Subcutaneous abdominal adipose tissue (tissue), 5 donors: ENCODE measurements around the gene CCN2.

ENCODE experiments used
- H3K27ac ChIP-seq: one replicate; pipeline ENCODE4 v1.7.0; 2013; ENCODE audit warnings: low read depth, mild to moderate bottlenecking, inconsistent platforms, low read length, moderate library complexity
- H3K27me3 ChIP-seq, 5 donors: one replicate each; pipeline ENCODE4 v1.7.0; 2013; ENCODE audit warnings: low read length in 5 of 5, inconsistent platforms in 1 of 5; ENCODE audit not compliant: control insufficient read depth in 5 of 5, insufficient read depth in 4 of 5
- H3K36me3 ChIP-seq, 5 donors: one replicate each; pipeline ENCODE4 v1.7.0; 2013; ENCODE audit warnings: low read length in 5 of 5; ENCODE audit not compliant: control insufficient read depth in 5 of 5, insufficient read depth in 5 of 5
- H3K4me1 ChIP-seq, 5 donors: one replicate each; pipeline ENCODE4 v1.7.0; 2013; ENCODE audit warnings: low read length in 5 of 5, mild to moderate bottlenecking in 3 of 5, moderate library complexity in 1 of 5; ENCODE audit not compliant: control insufficient read depth in 5 of 5, insufficient read depth in 5 of 5
- H3K4me3 ChIP-seq, 5 donors: one replicate each; pipeline ENCODE4 v1.7.0; 2013; ENCODE audit warnings: low read length in 5 of 5, low read depth in 1 of 5
- H3K9ac ChIP-seq, 5 donors: one replicate each; pipeline ENCODE4 v1.7.0; 2013; ENCODE audit warnings: low read length in 5 of 5, mild to moderate bottlenecking in 4 of 5, moderate library complexity in 3 of 5
- H3K9me3 ChIP-seq, 5 donors: one replicate each; pipeline ENCODE4 v1.7.0; 2013; ENCODE audit warnings: low read length in 5 of 5; ENCODE audit not compliant: control insufficient read depth in 5 of 5
- donor health status: healthy.
- donor health status: healthy.
- donor health status: healthy.
- donor health status: healthy.
- donor health status: healthy.

The CCN2 gene

GRCh38 chr6:131954059-131954774, 3.0 kb upstream of the CCN2 start:
- Histone ChIP-seq H3K9ac (no peak overlapping the region), H3K27ac (no peak overlapping the region)

GRCh38 chr6:131952886-131953509, 1.8 kb upstream of the CCN2 start:
- H3K9me3 ChIP-seq, result no peaks in the 10 kb centered on the region
- no peak overlapping the region for H3K27ac ChIP-seq
- no peaks in the 10 kb centered on the region for H3K27me3 ChIP-seq
- H3K36me3 ChIP-seq, result peaks cover 0 to 10% (median 0%) of the 10 kb centered on the region in 5 donors
- no peak overlapping the region for H3K4me3 ChIP-seq
- no peak overlapping the region for H3K9ac ChIP-seq
- peaks cover 6 to 53% (median 25%) of the 10 kb centered on the region in 5 donors for H3K4me1 ChIP-seq

More at GRCh38 chr6:131954059-131954774, 3.0 kb upstream of the CCN2 start:
- H3K4me3 ChIP-seq, result peak overlapping the region in 4 of 5 donors; percentile 17 to 50 (median 41)
- peaks cover 0 to under 1% (median 0%) of the 10 kb centered on the region in 5 donors for H3K36me3 ChIP-seq
- peaks cover 1 to 42% (median 25%) of the 10 kb centered on the region in 5 donors for H3K4me1 ChIP-seq
- no peaks in the 10 kb centered on the region for H3K9me3 ChIP-seq
- no peaks in the 10 kb centered on the region for H3K27me3 ChIP-seq

- Histone ChIP-seq H3K27me3 (no peaks in the 10 kb centered on the region), H3K9ac (peak overlapping the region in 3 of 5 donors; percentile 42 to 62 (median 44)), H3K4me1 (peaks cover 6 to 53% (median 25%) of the 10 kb centered on the region in 5 donors), H3K4me3 (peak overlapping the region; percentile 59 to 90 (median 76)), H3K9me3 (no peaks in the 10 kb centered on the region), H3K27ac (peak overlapping the region; percentile 77), H3K36me3 (peaks cover 0 to 10% (median 0%) of the 10 kb centered on the region in 5 donors)
Measured at GRCh38 chr6:131951576-131952230, 531 bp upstream of the CCN2 start.

GRCh38 chr6:131949909-131950766, 1.0 kb downstream of the CCN2 start:
- Histone ChIP-seq H3K4me3 (peak overlapping the region; percentile 74 to 90 (median 83)), H3K9ac (peak overlapping the region in 4 of 5 donors; percentile 0 to 60 (median 30)), H3K27me3 (no peaks in the 10 kb centered on the region), H3K36me3 (peaks cover 0 to 10% (median 0%) of the 10 kb centered on the region in 5 donors), H3K4me1 (peaks cover 6 to 48% (median 25%) of the 10 kb centered on the region in 5 donors), H3K27ac (peak overlapping the region; percentile 77), H3K9me3 (no peaks in the 10 kb centered on the region)

- Histone ChIP-seq H3K4me3 (peak overlapping the region; percentile 74 to 90 (median 83)), H3K9me3 (no peaks in the 10 kb centered on the region), H3K27me3 (no peaks in the 10 kb centered on the region), H3K9ac (peak overlapping the region in 4 of 5 donors; percentile 0 to 60 (median 35)), H3K27ac (peak overlapping the region; percentile 77), H3K4me1 (peaks cover 6 to 44% (median 22%) of the 10 kb centered on the region in 5 donors), H3K36me3 (peaks cover 0 to 10% (median 0%) of the 10 kb centered on the region in 5 donors)
Measured at GRCh38 chr6:131949620-131949908, 1.6 kb downstream of the CCN2 start.

GRCh38 chr6:131948692-131949619, 2.2 kb downstream of the CCN2 start:
- Histone ChIP-seq H3K9ac (peak overlapping the region in 2 of 5 donors; percentile 7 to 35), H3K36me3 (peaks cover 0 to 10% (median 0%) of the 10 kb centered on the region in 5 donors), H3K4me3 (peak overlapping the region; percentile 74 to 90 (median 83)), H3K27me3 (no peaks in the 10 kb centered on the region), H3K9me3 (no peaks in the 10 kb centered on the region), H3K4me1 (peaks cover 5 to 38% (median 20%) of the 10 kb centered on the region in 5 donors), H3K27ac (peak overlapping the region; percentile 77)

- H3K9ac ChIP-seq, result no peak overlapping the region
Measured at GRCh38 chr6:131947986-131948661, 3.0 kb downstream of the CCN2 start.

GRCh38 chr6:131946992-131947955, 3.9 kb downstream of the CCN2 start:
- no peak overlapping the region for H3K9ac ChIP-seq
- peaks cover 4 to 31% (median 20%) of the 10 kb centered on the region in 5 donors for H3K4me1 ChIP-seq
- H3K27me3 ChIP-seq, result no peaks in the 10 kb centered on the region
- H3K9me3 ChIP-seq, result no peaks in the 10 kb centered on the region
- H3K4me3 ChIP-seq, result no peak overlapping the region
- H3K36me3 ChIP-seq, result peaks cover 0 to 10% (median 0%) of the 10 kb centered on the region in 5 donors
- no peak overlapping the region for H3K27ac ChIP-seq

More at GRCh38 chr6:131947986-131948661, 3.0 kb downstream of the CCN2 start:
- Histone ChIP-seq H3K36me3 (peaks cover 0 to 10% (median 0%) of the 10 kb centered on the region in 5 donors), H3K27ac (peak overlapping the region; percentile 49), H3K4me3 (peak overlapping the region in 3 of 5 donors; percentile 74 to 90 (median 84)), H3K9me3 (no peaks in the 10 kb centered on the region), H3K27me3 (no peaks in the 10 kb centered on the region), H3K4me1 (peaks cover 4 to 36% (median 20%) of the 10 kb centered on the region in 5 donors)
